NCI-H345 (cell line): ENCODE results near the gene WNK1.

ENCODE experiments used
- DNase-seq: peaks from one replicate; lab custom pipeline; 2025; lab: John Stamatoyannopoulos, UW

The WNK1 gene

DNA sequence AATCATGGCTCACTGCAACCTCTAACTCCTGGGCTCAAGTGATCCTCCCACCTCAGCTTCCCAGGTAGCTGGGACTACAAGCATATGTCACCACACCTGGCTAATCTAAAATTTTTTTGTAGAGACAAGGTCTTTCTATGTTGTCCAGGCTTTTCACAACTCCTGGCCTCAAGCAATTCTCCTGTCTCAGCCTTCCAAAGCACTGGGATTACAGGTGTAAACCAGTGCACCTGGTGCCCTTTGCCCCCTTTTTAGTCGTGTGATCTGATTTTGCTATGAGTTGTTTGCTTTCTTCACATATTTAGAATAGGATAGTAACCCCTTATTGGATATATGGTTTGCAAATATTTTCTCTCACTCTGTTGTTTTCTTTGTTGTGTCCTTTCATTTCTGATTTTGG lies 198.8 kb downstream of the WNK1 start:
- DNase-seq = no peak

DNA sequence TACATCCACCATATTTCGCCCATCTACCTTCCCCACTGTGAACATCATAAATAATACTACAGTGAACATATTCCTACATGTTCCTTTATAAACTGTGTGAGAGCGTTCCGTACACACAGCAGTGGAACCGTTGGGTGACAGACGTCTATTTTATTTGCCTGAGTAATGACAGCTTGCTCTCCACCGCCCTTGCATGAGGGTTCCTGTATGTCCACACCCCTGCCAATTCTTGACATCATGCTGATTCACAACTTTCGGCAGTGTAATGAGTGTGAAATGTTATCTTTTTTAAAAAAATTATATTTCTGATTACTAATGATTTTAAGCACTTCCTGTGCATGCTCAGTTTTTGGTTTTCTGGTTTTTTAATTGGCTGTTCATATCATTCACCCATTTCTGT lies 201.4 kb downstream of the WNK1 start:
- DNase-seq = no peak

DNA sequence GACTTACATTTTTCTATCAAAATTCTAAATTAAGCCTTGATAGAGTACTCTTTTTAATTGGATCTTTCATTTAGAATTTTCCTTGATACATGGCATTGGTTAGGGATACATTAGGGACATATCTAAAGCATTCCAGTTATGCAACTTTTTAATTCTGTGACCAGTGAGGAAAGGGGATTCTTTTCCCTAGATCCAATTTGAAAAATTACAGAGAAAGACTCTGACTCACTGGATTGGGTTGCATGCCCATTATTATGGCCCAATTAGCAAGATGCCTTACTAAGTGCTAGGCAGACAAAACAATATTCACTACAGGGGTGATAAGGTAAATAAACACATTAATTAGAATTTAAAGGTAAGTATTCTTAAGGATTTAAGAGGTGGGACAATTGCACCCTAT lies 202.4 kb downstream of the WNK1 start:
- DNase-seq = no peak

DNA sequence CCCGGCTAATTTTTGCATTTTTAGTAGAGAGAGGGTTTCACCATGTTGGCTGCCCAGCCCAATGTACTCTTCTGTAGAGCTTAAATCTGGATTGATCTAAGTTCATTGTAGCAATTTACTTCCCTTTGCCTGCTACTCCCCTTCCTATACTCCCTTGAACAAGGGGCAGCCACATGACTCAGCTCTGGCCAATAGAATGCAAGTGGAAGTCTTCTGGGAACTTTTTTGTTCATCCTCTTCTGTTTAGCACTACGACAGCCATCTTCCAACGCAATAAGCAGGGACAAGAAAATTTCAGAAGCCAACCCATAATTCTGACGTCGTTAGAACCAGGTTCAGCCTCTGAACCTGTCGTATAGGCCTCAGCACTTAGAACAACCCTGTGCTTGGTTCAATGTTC lies 203.6 kb downstream of the WNK1 start:
- no peak for DNase-seq

DNA sequence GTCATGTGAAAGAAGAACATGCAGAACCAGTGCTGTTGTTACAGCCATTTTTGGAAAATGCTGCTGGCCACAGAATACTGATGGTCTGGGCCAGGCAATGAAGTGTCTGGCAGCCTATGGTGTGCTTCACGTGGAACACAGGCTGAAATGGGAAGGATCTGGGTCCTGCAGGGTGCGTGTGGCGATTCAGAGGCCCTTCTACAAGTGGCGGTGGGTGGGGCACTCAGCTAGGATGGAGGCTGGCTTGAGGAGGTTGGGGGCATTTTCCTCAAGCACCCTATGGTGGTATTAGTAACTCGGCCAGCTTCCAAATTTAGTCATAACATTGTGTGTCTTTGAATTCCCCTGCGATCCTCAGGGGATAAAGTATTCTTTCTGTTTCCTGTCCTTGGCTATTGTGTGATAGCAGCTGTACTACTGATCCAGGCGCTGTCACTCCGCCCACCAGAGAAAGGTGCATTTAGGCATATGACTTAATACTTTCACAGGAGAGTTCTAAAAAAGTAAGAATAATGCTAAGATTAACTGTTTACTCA lies 206.3 kb downstream of the WNK1 start:
- peak; percentile 15 for DNase-seq
